Right renal cortex interstitium (tissue), 3 donors: ENCODE data around the gene DAPK3. TPM values are rescaled to one million over a fixed set of nuclear protein-coding genes. Genes with fewer than 3 reads are reported as not detected.
"Not testable (repeated sequence)": the region's sequence is repeated elsewhere in the genome, so short reads cannot be mapped to it uniquely, and the experiment has no call there.

Source experiments
- DNase-seq, 3 donors: peaks; one replicate each; pipeline ENCODE4 v3.0.0-alpha.2; 2013; ENCODE audit warnings: low read depth in 3 of 3, low spot score in 2 of 3
- polyA plus RNA-seq, 3 donors: library from polyadenylated mRNA; unstranded; fragments of 120-200 nt; gene quantifications; one replicate each; pipeline ENCODE4 v1.2.1, GENCODE V29; 2013; ENCODE audit not compliant: insufficient read length in 3 of 3

The DAPK3 gene
- polyA plus RNA-seq, result 10 to 100 TPM; 30.9 to 37.3 (median 30.9) TPM

DNA sequence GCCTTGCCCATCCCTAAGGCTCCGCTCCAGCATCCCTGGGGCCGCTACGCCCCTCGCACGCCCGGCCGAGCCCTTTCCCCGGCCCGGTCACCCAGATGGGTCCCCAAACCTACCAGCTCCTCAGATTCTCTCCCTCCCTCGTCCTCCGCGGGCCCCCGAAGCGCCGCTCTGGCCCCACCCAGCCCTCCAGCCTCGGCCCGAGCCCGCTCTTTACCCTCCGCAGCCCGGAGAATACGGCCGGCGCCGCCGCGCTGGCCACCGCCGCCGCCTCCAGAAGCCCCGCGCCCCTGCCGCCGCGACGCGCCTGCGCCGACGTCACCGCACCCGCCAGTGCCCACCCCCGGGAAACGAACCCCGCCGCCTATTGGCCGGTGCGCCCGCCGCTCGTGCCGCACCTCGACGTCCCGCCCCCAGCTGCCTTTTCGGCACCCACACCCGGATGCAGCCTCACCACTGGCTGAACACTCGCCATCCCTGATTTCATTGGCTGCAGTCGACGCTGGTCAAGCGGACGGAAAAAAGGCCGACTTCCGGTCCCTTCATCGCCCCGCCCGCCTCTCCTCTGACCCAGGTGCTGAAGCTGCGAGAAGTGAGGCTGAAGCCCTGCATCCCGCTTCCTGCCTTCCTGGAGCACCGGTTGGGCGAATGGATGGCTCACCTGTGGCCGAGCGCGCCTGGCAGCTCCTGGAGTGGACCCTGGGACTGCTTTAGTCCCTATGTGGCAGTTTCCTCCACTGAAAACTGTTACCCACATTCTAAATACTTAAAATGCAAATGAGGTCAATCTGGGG is at the start of gene DAPK3:
DAPK3 (minus strand) TSS at position 292 of the 791 bp plus-strand sequence. CDS start 1,364 bp downstream, outside the sequence.
- peak; percentile 88 to 95 (median 89) for DNase-seq

DNA sequence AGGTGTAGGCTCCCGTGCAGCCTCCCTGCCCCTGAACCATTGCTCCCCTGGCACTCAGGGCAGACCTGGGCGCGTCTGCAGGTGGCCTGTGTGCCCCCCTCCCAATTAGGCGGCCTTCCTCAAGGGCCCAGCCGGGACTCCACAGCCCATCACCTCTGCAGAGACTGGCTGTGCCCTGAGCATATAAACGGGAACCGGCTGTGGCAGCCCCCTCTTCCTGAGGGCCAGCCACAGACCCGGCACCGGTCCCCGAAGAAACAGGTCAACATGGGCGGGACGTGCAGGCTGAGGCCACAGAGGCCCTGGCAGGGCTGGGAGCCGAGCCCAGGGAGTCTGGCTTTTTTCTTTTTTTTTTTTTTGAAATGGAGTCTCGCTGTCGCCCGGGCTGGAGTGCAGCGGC is 48.7 kb upstream of the DAPK3 start:
- no peak for DNase-seq

DNA sequence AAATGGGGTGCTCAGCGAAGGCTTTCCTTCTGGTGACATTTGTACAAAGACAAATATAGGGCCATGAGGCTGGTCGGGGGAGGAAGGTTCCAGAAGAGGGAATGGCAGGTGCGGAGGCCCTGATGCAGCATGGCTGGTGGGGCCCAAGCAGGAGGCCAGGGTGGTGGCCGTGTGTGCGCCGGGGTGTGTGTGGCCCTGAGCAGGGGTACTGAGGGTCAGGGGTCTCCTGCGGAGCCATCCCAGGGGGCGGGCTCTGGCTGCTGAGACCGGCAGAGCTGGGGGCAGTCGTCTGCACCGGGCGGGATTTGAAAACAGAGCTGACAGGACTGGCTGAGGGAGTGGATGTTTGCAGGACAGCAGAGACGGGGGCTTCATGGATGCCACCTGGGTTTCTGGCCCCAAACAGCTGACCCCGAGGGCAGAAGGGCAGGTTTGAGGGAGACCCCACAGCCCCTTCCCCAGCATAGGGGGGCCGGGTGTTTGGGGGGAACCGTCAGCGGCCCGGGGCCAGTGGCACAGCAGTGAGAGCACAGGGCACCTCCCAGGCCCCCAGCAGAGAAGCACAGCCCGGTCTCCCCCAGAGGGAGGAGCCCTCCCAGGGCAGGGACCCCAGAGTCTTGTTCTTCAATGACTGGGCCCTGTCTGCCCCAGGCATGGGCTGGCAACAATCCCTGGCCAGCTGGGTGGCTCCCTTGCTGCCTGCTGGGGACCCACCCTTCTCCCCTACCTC is 48.0 kb upstream of the DAPK3 start:
- no peak for DNase-seq

DNA sequence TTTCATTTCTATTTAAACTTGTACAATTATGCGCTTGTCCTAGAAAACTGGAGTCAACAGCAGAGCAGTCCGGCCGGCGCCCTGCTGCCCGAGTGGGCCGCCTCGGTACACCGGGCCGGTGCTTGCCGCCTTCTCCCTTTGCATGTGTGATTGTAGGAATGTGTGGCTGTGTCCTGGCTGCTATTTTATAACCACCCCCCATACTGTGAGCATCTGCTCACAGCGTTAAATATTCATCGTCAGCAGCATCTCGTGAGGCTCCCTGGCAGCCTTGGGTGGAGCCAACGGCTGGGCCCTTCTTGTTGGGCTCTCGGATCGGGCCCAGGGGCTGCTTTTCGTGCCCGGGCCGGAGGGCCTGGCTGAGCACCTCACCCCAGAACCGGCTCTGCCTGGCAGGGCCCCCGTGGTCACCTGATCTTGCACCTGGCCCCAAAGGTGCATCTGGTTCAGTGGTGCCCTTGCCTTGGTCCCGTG is 47.3 kb upstream of the DAPK3 start:
- DNase-seq, result no peak

DNA sequence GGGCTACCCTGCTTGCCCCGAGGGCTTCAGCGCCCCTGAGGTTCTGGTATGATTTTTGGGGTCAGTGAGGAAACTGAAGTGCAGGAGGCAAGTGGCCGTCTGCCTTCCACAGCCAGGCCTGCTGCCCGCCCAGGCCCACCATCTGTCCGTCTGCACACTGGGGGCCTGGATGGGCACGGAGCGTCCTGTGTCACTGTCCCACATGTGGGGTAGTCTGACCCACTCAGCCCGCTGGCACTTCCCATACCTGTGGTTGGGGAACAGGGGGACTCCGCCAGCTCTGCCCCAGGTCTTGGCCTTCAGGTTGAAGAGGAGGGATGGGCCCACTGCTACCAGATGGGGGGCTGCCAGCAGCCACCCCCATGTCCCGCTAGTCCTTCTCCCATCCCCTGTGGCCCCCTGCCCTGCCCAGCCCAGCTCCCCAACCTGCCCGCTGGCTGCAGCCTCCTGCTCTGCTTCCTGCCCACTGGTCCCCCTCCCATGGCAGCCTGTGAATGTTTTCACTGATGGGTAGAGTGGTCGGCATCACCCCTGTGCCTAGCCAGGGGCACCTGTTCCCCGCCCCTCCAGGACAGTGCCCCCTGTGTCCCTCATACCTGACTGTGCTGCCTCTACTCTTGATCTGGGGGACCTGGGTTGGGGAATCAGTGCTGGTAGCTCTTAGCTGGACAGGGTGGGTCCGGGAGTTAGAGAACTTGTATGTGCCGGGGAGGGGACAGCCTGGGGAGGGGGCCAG is 46.2 kb upstream of the DAPK3 start:
- no peak for DNase-seq

DNA sequence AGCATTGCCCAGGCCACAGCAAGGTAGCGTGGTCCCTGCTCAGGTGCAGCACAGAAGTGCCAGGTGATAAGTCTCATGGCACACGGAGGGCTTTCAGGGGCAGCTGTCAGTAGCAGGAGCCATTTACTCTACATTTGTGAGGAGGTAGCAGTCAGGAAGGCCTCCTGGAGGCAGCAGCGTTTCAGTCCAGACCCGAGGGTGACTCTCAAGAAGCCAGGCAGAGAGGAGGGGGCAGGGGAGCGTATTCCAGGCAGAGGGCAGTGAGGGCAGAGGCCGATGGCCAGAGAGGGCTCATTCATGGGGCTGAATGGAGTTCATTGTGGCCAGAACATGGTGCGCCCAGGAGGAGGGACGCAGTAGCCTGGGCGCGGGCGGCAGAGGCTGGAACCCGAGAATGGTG is 45.6 kb upstream of the DAPK3 start:
- no peak for DNase-seq

DNA sequence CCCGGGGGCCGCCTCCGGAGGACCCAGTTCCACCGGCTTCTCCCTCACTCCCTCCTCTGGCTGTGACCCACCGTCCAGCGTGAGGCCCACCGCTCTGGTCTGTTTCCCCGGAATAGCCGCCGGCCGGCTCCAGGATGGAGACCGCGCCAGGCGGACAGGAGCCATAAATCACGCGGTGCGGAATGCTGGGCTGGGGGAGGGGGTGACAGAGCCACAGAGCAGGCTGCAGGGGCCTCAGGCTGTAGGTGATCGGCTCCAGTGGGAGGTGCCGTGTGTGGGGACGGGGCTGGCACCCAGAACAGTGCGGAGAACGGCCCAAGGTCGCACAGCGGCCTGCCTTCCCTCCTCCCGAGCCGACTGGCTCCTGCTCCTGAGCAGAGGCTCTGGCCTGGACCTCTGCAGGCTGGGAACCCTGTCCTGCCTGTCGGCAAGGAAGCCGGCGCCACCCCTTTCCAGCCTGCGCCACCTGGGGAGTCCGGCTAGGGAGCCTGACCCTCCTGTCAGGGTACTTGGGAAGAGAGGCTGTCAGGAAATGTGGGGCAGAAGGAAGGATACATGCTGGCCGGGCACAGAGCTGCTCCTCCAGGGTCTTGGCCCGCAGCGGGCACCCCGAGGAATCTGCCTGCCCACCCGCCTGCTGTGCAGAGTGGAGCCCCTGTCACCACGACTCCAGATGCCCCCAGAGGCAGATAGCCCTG is 45.0 kb upstream of the DAPK3 start:
- peak; percentile 47 to 75 (median 60) for DNase-seq

DNA sequence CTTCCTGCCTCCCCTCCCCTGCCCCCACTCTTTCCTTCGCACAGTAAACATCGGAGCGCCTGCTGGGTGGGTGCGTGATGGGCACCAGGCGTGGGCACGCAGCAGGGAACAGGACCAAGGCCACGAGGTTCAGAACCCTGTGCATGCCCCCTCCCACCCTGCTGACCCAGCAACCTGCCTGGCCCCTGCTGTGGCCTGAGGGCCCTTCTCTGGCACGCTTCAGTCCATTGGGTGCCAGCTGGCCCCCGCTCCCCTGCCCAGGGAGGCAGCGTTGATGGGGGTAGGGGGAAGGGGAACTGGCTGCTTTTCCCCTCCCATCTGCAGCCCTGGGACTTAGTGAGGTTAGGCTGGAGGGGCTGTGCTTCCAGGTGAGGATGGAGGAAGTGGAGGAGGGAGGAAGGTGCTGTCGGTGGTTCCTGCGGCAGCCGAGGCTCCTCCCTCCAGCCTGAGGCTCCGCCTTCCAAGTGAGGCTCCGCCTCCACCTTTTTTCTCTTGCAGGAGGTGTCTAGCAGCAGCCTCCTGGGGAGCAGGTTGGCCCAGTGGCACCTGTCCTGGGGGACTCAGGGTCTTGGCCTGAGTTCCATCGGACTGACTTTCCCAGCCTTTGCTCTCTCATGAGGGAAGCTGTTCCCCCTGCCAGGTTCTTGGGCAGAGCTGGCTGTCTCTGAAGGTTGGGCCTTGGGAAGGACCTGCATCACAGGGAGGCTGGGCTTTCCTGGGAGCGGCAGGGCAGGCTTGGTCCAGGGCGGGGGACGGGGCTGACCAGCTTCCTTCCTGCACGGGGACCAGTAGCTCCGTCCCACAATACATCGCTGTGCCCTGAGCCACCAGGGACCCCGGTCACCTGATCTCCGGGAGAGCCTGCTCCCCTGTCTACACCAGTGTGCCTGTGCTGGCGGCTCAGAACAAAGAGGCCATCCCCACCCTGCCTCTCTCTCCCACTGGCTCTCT is 43.9 kb upstream of the DAPK3 start:
- DNase-seq, result no peak

DNA sequence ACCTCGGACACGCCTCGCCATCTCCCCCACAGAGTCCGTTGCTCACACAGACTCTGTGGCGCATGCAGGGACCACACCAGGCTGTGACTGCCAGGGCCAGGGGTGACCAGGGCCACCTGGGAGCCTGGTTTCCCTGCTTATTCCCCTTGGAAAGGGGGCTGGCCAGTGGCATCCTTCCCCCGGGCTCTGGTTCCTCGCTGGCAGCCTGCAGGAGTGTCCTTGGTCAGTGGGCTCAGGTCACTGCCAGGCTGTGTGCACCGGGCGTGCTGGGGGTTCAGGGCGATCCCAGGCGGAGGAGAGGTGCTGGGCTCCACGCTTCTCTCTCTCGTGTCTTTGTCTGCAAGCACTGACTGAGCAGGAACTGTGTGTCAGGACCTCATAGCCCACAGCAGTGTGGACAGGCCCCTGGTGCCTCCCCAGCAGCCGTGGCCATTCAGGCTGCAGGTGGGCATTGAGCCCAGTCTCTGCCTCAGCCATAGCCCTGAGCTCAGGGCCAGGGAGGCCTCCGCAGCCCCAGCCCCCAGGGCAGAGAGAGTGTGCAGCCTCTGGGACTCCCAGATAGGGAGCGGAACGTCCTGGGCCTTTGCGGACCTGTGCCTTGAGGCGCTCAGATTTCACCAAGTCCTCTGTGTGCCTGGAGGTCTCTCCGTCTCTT is 43.1 kb upstream of the DAPK3 start:
- no peak for DNase-seq

DNA sequence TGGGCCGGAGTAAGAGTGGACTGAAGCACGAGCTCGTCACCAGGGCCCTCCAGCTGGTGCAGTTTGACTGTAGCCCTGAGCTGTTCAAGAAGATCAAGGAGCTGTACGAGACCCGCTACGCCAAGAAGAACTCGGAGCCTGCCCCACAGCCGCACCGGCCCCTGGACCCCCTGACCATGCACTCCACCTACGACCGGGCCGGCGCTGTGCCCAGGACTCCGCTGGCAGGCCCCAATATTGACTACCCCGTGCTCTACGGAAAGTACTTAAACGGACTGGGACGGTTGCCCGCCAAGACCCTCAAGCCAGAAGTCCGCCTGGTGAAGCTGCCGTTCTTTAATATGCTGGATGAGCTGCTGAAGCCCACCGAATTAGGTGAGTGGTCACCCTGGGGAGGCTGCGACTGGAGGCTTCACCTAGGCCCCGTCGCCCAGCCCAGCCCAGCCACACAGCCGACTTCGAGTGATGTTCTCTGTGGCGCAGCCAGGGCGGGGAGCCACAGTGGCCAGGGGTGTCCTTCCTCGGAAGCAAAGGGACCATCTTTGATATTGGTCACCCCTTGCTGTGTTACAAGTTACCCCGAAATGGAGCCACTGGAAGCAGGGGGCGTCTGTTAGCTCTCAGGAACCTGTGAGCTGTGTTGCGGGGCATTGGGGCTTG is 42.2 kb upstream of the DAPK3 start:
- DNase-seq, result no peak

DNA sequence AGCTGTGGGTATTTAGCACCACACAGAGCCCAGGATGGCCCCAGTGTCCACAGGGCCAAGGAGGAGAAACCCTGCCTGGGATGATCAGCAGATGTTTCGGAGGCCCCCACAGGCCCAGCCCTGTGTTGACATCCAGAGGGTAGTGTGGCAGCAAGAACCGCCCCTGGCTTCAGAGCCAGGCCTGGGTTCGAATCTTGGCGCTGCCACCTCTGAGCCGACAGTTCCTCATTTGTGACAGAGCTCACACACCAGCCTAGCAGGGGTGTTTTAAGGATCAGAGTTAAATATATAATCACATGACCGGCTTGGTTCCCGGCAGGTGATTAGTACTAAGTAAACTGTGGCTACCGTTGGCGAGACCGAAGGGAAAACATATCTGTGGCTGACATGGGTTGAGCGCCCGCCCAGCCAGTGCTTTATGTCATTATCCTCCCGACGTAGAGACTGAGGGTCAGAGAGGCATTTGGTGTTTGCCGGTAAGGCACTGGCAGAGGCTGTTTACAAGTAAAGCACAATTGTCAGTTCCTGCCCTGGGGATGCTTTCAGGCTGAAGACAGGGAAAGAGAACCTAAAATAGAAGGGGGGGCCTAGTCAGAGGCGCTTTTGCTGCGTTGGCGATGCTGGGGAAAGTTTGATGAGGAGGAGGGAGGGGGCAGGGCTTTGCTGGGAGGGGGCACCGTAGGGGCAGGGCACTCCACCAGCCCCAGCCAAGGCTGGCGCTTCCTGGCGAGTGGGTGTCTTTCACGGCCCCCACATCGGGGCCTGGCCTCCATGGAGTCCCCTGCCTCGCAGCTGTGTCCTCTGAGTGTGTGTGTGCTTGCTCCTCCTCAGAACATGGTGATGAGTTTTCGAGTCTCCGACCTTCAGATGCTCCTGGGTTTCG is 41.4 kb upstream of the DAPK3 start:
- no peak for DNase-seq

DNA sequence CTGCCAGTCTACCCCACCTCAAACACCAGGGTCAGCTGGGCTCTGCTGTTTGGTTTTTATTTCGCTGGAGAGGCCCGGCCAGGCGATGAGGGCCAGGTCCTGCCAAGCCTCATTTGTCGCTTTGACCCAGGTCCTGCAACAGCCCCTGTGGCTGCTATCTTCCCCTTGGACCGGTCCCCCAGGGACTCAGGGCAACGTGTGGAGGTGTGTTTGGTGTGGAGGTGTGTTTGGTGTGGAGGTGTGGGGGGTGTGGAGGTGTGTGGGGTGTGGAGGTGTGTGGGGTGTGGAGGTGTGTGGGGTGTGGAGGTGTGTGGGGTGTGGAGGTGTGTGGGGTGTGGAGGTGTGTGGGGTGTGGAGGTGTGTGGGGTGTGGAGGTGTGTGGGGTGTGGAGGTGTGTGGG is 40.5 kb upstream of the DAPK3 start:
- DNase-seq, result not testable (repeated sequence)

DNA sequence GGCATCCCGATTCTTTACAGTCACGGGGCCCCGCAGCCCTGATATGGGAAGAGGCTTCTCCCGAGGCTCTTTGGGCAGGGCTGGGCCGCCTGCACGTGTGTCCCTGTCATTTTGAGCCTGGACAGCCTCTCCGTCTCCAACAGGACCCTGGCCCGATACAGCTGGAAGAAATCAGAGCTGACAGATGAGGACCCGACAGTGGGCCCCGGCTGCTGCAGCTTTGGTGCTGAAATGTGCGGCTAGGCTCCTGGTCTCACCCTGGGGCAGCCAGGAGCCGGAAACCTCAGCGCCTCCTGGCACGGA is 39.9 kb upstream of the DAPK3 start:
- no peak for DNase-seq

DNA sequence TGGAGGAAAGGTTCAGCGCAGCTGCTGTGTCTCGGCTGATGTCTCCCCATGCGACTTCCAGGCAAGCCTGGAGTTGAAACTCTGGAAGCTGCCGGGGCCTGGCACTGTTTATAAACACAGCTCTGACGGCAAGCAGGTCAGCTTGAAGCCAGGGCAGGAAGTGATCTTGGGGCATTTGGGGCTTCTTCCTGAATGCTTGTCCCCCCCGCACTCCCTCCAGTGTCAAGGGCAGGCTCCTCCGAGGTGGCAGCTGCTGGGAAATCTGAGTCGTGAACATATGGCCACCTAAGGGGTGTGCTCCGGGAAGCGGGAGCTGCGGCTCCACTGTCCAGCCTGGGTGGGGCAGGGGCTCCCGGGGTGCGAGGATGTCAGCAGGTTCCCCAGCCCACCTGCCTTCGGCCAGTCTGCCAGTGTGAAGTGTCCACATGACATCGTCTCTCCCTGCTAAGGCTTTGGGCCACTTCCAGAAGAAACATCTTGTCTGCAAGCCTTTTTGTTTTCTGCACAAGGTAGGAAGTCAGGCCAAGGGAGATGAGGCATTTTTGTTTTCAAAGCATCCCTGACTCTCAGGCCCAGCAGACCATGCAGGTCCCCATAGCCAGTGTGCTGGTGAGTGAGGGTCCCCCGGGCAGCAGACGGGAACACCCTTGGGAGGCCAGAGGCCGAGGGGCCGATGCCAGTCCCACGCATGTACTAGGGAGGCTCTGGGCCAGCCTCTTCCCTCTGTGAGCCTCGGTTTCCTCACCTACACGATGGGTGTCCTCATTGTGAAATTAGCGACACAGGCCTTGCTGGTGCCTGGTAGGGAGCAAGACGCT is 39.3 kb upstream of the DAPK3 start:
- no peak for DNase-seq

DNA sequence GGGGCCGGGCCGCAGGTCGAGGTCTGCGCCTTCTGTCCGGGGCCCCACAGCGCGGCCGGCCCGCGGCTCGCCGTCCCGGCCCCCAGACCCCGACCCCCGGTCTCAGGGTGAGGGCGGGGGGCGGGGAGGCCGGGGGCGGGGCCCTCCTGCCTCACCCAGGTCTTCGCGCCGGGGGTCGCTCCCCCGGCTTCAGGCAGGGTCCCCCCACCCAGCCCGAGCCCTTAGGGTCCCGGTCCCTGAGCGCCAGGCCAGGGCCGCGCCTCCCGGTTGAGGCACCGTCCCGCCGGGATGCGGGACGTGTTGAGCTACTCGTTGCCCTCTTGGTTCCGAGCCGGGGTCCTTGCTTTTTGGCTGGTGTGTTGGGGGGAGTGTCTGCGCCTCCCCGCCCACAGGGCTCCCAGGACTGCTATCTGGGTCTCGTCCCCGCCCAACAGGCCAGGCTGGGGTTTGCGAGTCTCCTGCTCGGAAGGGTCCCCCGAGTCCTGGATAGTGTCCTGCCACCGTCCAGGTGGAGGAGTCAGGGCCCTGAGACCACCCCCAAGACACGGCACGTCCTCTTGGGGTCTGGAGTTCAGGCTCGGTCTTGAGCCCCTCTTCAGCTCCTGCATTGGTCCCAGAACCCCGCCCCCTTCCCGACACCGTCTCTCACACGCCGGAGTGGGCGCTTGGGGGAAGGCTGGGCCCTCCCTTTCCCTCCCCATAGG is 37.1 kb upstream of the DAPK3 start:
- DNase-seq, result no peak
